ENCODE data around the gene DEFB132. TPM values are rescaled to one million over a fixed set of nuclear protein-coding genes. Genes with fewer than 3 reads are reported as not detected.

DEFB132 gene
- total and polyA plus RNA-seq, 2 experiments from 2014 or later, result not detected

DNA sequence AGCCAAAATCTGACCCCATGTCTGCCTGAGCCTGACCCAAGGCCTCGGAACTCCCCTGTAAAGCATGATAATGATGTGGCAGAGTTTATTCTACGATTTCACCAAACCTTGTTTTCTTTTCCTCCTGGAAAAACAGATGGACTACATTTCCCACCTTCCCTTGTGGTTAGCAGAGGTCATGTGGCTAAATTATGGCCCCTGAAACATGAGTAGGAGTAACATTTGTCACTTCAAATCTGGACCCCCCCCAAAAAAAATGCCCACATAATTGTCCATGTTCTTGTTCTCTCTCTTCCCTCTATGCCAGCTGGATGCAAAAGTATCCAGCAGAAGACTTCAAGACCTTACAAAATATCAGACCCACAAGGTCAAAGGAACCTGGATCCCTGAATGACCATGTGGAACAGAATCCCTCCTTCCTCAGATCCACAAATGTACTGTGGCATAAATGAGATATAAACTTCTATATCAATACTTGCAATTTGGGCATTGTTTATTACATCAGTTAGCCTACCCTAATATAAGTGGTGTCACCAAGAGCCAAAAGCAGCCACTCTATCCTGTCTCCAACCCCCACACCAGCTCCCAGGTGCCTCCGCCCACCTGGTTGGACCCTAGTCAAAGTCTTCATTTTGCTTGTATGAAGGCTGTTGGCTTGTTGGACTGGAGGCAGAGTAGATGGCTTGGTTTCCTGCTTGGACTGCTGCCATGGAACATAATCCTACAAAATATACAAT lies 31.6 kb downstream of the DEFB132 start (continued):
- TF ChIP-seq, protein P1, sequence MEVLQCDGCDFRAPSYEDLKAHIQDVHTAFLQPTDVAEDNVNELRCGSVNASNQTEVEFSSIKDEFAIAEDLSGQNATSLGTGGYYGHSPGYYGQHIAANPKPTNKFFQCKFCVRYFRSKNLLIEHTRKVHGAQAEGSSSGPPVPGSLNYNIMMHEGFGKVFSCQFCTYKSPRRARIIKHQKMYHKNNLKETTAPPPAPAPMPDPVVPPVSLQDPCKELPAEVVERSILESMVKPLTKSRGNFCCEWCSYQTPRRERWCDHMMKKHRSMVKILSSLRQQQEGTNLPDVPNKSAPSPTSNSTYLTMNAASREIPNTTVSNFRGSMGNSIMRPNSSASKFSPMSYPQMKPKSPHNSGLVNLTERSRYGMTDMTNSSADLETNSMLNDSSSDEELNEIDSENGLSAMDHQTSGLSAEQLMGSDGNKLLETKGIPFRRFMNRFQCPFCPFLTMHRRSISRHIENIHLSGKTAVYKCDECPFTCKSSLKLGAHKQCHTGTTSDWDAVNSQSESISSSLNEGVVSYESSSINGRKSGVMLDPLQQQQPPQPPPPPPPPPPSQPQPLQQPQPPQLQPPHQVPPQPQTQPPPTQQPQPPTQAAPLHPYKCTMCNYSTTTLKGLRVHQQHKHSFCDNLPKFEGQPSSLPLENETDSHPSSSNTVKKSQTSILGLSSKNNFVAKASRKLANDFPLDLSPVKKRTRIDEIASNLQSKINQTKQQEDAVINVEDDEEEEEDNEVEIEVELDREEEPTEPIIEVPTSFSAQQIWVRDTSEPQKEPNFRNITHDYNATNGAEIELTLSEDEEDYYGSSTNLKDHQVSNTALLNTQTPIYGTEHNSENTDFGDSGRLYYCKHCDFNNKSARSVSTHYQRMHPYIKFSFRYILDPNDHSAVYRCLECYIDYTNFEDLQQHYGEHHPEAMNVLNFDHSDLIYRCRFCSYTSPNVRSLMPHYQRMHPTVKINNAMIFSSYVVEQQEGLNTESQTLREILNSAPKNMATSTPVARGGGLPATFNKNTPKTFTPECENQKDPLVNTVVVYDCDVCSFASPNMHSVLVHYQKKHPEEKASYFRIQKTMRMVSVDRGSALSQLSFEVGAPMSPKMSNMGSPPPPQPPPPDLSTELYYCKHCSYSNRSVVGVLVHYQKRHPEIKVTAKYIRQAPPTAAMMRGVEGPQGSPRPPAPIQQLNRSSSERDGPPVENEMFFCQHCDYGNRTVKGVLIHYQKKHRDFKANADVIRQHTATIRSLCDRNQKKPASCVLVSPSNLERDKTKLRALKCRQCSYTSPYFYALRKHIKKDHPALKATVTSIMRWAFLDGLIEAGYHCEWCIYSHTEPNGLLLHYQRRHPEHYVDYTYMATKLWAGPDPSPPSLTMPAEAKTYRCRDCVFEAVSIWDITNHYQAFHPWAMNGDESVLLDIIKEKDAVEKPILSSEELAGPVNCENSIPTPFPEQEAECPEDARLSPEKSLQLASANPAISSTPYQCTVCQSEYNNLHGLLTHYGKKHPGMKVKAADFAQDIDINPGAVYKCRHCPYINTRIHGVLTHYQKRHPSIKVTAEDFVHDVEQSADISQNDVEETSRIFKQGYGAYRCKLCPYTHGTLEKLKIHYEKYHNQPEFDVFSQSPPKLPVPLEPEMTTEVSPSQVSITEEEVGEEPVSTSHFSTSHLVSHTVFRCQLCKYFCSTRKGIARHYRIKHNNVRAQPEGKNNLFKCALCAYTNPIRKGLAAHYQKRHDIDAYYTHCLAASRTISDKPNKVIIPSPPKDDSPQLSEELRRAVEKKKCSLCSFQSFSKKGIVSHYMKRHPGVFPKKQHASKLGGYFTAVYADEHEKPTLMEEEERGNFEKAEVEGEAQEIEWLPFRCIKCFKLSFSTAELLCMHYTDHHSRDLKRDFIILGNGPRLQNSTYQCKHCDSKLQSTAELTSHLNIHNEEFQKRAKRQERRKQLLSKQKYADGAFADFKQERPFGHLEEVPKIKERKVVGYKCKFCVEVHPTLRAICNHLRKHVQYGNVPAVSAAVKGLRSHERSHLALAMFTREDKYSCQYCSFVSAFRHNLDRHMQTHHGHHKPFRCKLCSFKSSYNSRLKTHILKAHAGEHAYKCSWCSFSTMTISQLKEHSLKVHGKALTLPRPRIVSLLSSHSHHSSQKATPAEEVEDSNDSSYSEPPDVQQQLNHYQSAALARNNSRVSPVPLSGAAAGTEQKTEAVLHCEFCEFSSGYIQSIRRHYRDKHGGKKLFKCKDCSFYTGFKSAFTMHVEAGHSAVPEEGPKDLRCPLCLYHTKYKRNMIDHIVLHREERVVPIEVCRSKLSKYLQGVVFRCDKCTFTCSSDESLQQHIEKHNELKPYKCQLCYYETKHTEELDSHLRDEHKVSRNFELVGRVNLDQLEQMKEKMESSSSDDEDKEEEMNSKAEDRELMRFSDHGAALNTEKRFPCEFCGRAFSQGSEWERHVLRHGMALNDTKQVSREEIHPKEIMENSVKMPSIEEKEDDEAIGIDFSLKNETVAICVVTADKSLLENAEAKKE (CRISPR knock-in tag; IDR thresholded peaks at IDR 0.05), result no peak
- TF ChIP-seq EZH2 (IDR thresholded peaks at IDR 0.05; ENCODE audit: low read depth, unreplicated experiment) (no peak), ZNF331 (CRISPR knock-in tag; IDR thresholded peaks at IDR 0.05; ENCODE audit: low read depth) (no peak)

DNA sequence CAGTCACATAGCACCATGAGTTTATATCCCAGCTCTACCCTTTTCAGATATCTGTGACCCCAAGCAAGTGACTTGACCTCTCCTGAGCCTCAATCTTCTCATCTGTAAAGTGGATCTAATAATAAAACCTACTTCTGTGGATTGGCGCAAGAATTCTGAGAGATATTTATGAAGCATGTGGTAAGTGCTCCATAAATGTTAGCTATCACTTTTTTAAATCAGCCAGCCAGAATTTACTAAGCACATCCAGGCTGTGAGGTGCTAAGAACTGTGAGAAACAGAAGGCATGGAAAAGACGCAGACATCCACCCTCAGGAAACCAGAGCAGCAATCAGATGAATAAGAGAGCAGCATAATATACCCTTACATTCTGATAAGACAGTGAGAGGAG lies 32.2 kb downstream of the DEFB132 start:
- no peaks in the 10 kb centered on the region for H3K36me3 ChIP-seq (ENCODE audit: insufficient read depth)
- H3K36me3 Mint-ChIP-seq (ENCODE audit: low read depth), result peaks cover 10% of the 10 kb centered on the region
- DNase-seq (ENCODE audit: low spot score) (no peak), ATAC-seq (no peak)
- H3K4me3 ChIP-seq, result peak overlapping the region; percentile 94
- peak overlapping the region; percentile 83 for H3K4me2 ChIP-seq
- 0 out of 2 replicates have a peak, but pooled peaks cover 7% of the 10 kb centered on the region for H3F3A ChIP-seq (replicated peaks; ENCODE audit: low read depth)
- peaks cover 21% of the 10 kb centered on the region for H3K4me1 ChIP-seq (ENCODE audit: insufficient read depth)
- no peak overlapping the region; the same call in 2 of the 3 replicates for H3K4me3 Mint-ChIP-seq
- peaks cover 16% of the 10 kb centered on the region for H3K27me3 ChIP-seq (ENCODE audit: insufficient read depth)
- no peaks in the 10 kb centered on the region for H3K9me3 Mint-ChIP-seq
- 0 out of 2 replicates have a peak overlapping the region, but pooled peaks have one; percentile 89 for H3K27ac ChIP-seq (ENCODE audit: low read depth)
- H3K4me1 Mint-ChIP-seq, result peaks cover 4% of the 10 kb centered on the region; the same call in 1 of the 3 replicates
- no peaks in the 10 kb centered on the region; the same call in 1 of the 2 replicates for H4K20me1 ChIP-seq (replicated peaks; ENCODE audit: insufficient read depth)
- H2AFZ ChIP-seq, result peak overlapping the region; percentile 100
- H3K9me2 ChIP-seq (ENCODE audit: insufficient read depth), result no peaks in the 10 kb centered on the region
- peaks cover 14% of the 10 kb centered on the region for H3K79me2 ChIP-seq (replicated peaks; ENCODE audit: insufficient read depth)
- H3K27ac Mint-ChIP-seq, result peak overlapping the region; percentile 77
- H3K27me3 Mint-ChIP-seq (ENCODE audit: insufficient read depth, low read depth, poor library complexity), result peaks cover 4% of the 10 kb centered on the region
- TF ChIP-seq, protein P2, sequence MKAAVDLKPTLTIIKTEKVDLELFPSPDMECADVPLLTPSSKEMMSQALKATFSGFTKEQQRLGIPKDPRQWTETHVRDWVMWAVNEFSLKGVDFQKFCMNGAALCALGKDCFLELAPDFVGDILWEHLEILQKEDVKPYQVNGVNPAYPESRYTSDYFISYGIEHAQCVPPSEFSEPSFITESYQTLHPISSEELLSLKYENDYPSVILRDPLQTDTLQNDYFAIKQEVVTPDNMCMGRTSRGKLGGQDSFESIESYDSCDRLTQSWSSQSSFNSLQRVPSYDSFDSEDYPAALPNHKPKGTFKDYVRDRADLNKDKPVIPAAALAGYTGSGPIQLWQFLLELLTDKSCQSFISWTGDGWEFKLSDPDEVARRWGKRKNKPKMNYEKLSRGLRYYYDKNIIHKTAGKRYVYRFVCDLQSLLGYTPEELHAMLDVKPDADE (IDR thresholded peaks at IDR 0.05), result no peak
- TF ChIP-seq, protein P1 (CRISPR knock-in tag; IDR thresholded peaks at IDR 0.05), result no peak
- TF ChIP-seq CREB1 (CRISPR knock-in tag; IDR thresholded peaks at IDR 0.05; ENCODE audit: low read depth) (no peak), JUNB (IDR thresholded peaks at IDR 0.05; ENCODE audit: unreplicated experiment) (no peak), ZNF114 (CRISPR knock-in tag; IDR thresholded peaks at IDR 0.05) (no peak), ZNF331 (CRISPR knock-in tag; IDR thresholded peaks at IDR 0.05; ENCODE audit: low read depth) (no peak)

All from GM23338 (cell line).